ENCODE results near the gene KIAA1210. TPM values are rescaled to one million over a fixed set of nuclear protein-coding genes. Genes with fewer than 3 reads are reported as not detected.

Gene KIAA1210
- total RNA-seq, 1 experiment from 2014 or later, result not detected

DNA sequence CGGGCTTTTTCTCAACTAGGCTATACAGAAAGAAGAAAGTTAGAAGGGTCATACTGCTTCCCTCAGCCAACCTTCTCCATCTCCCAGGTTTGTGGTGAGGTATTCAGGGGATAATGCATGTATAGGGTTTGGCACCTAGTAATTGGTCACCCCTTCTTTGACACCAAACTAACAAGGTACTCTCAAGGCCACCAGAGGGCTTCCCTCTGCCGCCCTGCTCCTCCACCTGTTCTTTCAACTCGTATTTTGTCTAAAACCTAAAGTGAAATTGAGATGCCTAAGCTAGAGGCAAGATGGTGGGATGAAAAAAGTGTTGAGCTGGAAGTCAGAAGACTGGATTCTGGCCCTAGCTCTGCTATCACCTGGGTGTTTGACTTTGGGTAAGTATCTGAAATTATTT lies 32.8 kb downstream of the KIAA1210 start:
- in situ Hi-C loops (cut with HindIII; ENCODE audit: low pct_unique_long_range_greater_than_20kb, low sequenced_read_pairs), result no loop called here
- CTCF ChIA-PET, result no interaction called here
- no peak for TF ChIP-seq POLR2AphosphoS5 (IDR thresholded peaks at IDR 0.05; ENCODE audit: low read depth, low read length)
- no peak for TF ChIP-seq SIN3A (IDR thresholded peaks at IDR 0.05; ENCODE audit: borderline replicate concordance, insufficient read depth, low read depth, low read length)
- TF ChIP-seq TCF7L2 (IDR thresholded peaks at IDR 0.05; ENCODE audit: low read depth, low read length), result no peak
- no peak for TF ChIP-seq REST (IDR thresholded peaks at IDR 0.05; ENCODE audit: insufficient read depth in 1 of 2, low read depth in 2 of 2, low read length in 1 of 2)
- TF ChIP-seq CTCF (IDR thresholded peaks at IDR 0.05), result no peak; the same call in 1 of the 2 replicates
- Histone ChIP-seq H3K4me3 (ENCODE audit: low read depth in 2 of 2, low read length in 2 of 2) (no peak overlapping the region), H3K36me3 (ENCODE audit: control insufficient read depth, insufficient read depth, low read length) (no peaks in the 10 kb centered on the region), H3K27me3 (ENCODE audit: control insufficient read depth, insufficient read depth, low read length) (0 out of 2 replicates have a peak, but pooled peaks cover 3% of the 10 kb centered on the region), H3K27ac (ENCODE audit: low read length) (no peak overlapping the region), H3K9me3 (ENCODE audit: control insufficient read depth, insufficient read depth, low read depth, low read length) (no peaks in the 10 kb centered on the region), H3K4me1 (ENCODE audit: control insufficient read depth, insufficient read depth, low read length) (no peaks in the 10 kb centered on the region)
- ATAC-seq (0 out of 2 replicates have a peak, but pooled peaks have one; percentile 53), DNase-seq (ENCODE audit: low read depth, low spot score) (no peak)
- no TSS peak for BruUV-seq (replicated peaks)
- intact Hi-C loops (cut with micrococcal nuclease; ENCODE audit: unreplicated experiment), result no loop called here
- POLR2A ChIA-PET, result no interaction called here

DNA sequence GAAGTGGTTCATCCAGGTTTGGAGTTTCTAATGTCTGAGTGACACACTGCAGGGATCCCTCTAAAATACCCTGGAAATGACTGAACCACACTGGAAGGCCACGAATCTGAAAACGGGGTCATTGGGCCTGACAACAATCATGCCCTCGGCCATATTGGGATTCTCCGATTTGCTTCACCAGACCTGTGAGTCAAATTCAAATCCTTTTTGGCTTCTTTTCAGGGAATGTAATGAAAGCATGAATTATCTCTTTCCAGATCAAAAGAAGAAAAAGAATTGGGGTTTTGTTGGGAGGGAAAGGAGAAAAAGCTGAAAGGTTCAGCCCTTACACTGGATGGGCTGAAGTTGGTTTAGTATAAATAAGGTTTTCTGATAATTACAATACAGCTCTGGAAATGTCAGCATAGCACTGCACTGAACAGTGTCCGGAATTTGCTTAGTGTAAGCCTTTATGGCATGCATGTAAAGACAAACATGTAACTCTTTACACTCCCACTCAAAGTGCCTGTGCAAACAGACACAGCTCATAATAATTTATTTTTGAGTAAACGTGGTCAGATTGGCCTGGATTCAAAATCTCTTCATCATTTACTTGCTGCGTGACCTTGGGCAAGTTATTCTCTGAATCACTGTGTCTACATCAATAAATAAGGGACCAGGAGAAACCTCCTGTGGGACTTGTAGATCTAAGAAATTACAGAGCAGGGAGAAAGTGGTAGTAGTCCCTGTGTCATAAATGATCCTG lies 33.4 kb downstream of the KIAA1210 start:
- no peak overlapping the region for H3K27ac ChIP-seq (ENCODE audit: low read length)
- intact Hi-C loops (cut with micrococcal nuclease; ENCODE audit: unreplicated experiment) (no loop called here), in situ Hi-C loops (cut with HindIII; ENCODE audit: low pct_unique_long_range_greater_than_20kb, low sequenced_read_pairs) (no loop called here)
- ChIA-PET POLR2A (no interaction called here), CTCF (no interaction called here)
- H3K36me3 ChIP-seq (ENCODE audit: control insufficient read depth, insufficient read depth, low read length), result no peaks in the 10 kb centered on the region
- BruUV-seq (replicated peaks), result no TSS peak
- 0 out of 2 replicates have a peak, but pooled peaks cover 3% of the 10 kb centered on the region for H3K27me3 ChIP-seq (ENCODE audit: control insufficient read depth, insufficient read depth, low read length)
- TF ChIP-seq CTCF (IDR thresholded peaks at IDR 0.05) (no peak), SIN3A (IDR thresholded peaks at IDR 0.05; ENCODE audit: borderline replicate concordance, insufficient read depth, low read depth, low read length) (no peak), REST (IDR thresholded peaks at IDR 0.05; ENCODE audit: insufficient read depth in 1 of 2, low read depth in 2 of 2, low read length in 1 of 2) (no peak), TCF7L2 (IDR thresholded peaks at IDR 0.05; ENCODE audit: low read depth, low read length) (no peak), POLR2AphosphoS5 (IDR thresholded peaks at IDR 0.05; ENCODE audit: low read depth, low read length) (no peak)
- H3K9me3 ChIP-seq (ENCODE audit: control insufficient read depth, insufficient read depth, low read depth, low read length), result no peaks in the 10 kb centered on the region
- ATAC-seq (0 out of 2 replicates have a peak, but pooled peaks have one; percentile 63), DNase-seq (ENCODE audit: low read depth, low spot score) (peak; percentile 8)
- no peaks in the 10 kb centered on the region for H3K4me1 ChIP-seq (ENCODE audit: control insufficient read depth, insufficient read depth, low read length)
- no peak overlapping the region for H3K4me3 ChIP-seq (ENCODE audit: low read depth in 2 of 2, low read length in 2 of 2)

Data from Panc1 (cell line).